Inflammatory macrophage treated with lipopolysaccharide for 1 hour (primary cell): ENCODE data around the gene DUOX1.

Experiments used
- DNase-seq, 2 donors: peaks; one replicate each; pipeline ENCODE4 v3.0.0-alpha.2; 2020 to 2022

Gene DUOX1

DNA sequence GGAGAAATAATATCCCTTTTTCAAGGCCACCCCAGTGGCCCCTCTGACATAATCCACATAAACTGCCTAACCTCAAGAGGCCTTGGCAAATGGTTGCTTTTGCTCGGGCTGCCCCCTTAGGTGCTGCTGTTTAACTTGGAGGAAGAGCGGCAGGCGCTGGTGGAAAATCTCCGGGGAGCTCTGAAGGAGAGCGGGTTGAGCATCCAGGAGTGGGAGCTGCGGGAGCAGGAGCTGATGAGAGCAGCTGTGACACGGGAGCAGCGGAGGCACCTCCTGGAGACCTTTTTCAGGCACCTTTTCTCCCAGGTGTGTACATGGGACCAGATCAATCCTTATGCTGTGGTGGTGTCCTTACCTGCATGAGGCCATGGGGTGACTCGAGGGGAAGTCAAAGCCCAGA, 15.0 kb downstream of the DUOX1 start:
- no peak for DNase-seq

DNA sequence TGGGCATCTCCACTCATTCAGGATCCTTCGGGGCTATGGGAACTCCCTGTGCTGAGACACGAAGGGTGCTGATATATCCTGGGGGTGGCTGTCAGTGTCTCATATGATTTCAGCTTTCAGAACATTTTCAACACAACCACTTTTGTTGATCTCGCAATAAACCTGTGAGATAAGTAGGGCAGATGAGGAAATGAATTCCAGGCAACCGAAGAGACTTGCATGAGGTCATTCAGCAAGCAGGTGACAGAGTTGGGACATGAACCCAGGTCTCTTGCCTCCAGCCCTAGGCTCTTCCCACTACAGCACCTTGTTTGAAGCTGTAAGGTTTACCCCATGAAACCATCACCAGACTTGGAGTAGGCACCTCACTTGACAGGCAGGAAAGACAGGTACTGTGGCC, 16.6 kb downstream of the DUOX1 start:
- DNase-seq, result peak in 1 of 2 donors; percentile 80

DNA sequence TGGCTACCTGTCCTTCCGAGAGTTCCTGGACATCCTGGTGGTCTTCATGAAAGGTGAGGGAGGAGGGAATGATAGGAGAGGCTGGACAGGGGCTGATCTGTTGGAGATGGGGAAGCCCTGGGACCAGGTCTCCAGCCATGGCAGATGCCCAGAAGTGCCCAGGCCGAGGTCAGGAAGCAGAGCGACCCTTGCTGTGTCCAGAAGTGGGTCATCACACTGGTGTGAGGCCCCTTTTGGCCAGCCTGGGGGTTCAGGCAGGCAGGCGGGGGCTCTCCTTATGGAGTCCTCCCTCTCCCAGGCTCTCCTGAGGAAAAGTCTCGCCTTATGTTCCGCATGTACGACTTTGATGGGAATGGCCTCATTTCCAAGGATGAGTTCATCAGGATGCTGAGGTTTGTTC, 17.8 kb downstream of the DUOX1 start:
- DNase-seq, result no peak

DNA sequence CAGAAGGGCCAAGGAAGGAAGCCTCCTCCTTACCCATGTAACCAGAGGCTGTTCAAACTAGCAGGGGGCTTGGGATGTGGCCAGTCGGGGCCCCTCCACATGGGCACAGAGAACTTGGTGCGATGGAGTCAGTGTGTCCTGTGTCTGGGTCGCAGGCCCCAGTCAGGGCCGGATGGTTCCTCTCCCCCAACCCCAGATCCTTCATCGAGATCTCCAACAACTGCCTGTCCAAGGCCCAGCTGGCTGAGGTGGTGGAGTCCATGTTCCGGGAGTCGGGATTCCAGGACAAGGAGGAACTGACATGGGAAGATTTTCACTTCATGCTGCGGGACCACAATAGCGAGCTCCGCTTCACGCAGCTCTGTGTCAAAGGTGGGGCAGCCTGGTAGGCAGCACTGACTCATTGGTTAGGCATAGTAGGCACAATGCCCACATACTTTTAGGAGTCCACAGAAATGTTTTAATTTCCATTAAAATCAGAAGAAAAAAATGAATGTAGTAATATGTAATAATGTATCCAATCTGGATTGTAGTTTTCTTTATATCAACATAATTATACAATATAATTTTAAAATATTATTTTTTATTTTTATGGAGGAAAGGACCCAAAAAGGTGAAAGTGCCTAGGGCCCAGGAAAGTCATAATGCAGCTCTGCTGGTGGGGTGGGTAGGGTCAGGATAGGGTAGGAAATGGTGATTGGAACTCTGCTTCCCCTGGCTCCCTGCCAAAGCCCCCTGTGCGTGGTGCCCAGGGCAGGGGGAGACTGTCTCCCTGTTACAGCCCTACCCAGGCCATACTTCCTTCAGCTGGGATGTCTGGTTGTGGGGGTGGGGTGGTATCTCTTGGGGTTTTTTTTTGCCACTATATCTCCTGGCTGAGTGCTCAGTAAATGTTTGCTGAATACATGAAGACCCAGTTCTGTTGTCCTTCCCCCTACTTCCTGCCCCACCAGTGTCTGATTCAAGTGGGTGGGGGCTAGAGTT, 18.6 kb downstream of the DUOX1 start:
- no peak for DNase-seq

DNA sequence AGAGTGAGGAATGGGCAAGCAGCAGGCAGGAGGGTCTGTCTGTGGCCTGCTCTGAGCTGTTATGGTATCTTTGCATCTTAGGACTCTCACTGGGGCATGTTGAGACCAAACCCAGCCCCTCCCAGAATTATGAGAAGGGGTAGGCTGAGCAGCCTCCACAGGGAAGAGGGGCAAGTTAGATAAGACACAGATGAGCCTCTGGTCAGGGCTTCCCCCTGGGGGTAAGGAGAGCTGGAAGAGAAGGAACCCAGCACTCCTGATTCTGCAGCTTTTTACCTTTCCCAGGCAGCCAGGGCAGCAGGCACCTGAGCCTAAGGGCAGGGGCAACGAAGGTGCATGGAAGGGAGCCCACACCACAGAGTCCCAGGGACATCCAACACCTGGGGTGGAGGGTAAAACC, 19.3 kb downstream of the DUOX1 start:
- DNase-seq, result no peak

DNA sequence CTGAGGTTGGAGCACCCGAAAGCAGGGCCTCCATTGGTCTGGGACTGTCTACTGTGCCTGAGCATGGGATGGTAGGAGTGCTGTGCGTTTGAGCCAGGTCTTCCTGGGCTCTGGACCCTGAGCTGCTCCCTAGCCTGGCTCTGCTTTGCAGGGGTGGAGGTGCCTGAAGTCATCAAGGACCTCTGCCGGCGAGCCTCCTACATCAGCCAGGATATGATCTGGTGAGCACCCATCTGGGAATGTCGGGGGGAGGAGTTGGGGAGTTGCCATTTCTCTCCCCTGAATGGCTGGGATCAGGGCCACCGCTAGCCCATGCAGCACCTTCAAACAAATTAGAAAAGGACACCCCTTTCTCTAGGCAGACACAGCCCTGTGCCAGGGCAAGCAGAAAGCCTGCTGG, 20.7 kb downstream of the DUOX1 start:
- DNase-seq, result no peak

DNA sequence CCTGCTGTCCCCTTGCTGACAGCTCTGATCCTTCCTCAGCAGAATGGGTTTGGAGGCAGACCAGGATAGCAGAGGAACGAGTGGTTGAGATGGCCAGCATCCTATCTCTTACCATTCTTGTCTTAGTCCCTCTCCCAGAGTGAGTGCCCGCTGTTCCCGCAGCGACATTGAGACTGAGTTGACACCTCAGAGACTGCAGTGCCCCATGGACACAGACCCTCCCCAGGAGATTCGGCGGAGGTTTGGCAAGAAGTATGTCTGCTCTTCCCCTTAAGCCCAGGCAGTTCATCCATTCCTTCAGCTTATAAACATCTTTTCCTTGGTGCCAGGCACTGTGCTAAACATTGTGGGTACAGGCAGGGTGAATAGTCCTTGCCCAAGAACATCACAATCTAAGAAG, 21.2 kb downstream of the DUOX1 start:
- no peak for DNase-seq

DNA sequence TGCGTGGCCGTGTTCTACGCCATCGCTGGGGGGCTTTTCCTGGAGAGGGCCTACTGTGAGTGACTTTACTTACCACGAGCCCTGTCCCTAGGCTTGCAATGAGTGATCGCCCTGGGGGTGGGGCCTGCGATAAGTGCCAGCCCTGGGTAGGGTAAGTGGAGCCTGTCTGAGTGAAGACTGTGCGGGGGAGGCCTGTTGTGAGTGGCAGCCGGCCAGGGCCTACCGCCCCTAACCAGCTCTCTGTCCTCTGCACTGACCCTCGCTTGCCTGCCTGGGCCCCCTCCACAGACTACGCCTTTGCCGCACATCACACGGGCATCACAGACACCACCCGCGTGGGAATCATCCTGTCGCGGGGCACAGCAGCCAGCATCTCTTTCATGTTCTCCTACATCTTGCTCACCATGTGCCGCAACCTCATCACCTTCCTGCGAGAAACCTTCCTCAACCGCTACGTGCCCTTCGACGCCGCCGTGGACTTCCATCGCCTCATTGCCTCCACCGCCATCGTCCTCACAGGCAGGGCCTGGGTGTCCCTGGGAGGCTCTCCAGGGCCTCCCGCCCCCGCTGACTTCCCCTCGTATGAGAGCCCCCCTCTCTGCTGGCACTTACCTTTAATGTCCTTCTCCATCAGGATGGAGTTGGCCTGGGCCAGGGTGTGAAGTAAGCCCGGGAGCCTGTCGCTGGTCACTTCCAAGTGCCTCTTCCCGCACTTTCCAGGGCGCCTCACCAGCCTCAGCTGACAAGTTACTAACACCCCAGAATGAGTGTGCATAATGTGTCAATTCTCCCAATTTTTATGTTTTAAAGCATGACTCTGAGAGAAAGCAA, 22.4 kb downstream of the DUOX1 start:
- no peak for DNase-seq

DNA sequence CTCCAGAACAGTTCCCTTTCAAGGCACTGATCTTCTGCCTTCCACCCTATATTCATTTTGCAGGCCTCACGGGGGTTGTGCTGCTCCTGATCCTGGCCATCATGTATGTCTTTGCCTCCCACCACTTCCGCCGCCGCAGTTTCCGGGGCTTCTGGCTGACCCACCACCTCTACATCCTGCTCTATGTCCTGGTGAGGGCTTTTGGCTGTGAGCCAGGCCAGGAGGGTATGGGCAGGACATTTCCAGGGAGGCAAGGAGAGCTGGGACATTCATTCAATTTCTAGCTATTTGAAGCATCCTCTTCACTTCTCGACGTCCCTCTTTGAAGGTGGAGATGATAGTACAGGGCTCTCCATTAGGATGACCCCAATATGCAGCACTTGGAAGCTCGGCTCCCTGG, 25.9 kb downstream of the DUOX1 start:
- no peak for DNase-seq

DNA sequence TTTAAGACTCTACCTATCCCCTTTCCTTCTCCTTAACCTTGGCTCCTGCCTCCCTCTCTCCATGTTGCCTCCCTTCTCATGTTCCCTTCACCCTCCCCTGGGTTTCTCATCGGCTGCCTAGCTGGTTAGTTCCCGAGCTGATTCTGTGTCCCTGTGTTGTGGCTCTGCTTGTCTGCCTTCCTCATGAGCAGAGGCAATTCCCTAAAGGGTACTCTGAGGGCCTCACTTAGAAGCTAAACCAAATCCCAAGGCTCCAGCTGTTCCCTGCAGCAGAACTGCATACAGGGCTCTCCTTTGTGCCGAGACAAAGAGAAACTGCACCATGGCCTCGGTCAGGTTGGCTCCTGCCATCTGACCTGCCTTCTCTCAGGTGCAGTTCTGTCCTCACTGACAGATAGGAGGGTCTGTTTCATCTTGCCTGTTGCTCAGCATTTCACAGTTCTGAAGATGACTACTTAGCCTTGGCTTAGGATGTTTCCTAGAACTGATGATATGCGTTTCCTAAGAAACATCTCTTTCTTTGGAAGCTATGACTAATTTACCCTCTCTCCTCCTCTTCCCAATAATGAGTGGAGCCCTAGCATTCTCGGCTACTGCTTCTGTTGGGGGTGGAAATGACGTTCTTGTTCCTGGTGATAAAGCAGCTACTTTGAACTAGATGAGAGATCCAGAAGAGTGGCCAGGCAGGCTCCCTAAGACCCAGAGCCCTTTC, 27.1 kb downstream of the DUOX1 start:
- DNase-seq, result no peak

DNA sequence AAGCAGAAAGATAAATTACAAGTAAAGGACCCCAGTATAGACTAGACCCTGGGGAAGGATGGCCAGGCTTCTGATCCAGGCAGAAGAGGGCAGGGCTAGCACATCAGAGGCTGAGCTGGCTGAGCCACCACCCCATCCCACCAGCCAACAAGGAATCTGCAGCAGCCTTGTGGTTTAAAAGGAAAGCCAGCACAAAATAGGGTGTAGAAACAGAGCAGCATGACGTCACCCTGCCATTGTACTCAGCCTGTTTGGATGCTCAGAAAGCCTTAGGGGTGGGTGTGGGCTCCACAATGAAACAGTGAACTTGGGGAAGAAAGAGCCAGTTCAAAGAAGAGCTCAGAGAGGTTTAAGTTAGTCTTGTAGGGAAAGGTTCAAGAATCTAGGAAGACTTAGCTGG, 28.2 kb downstream of the DUOX1 start:
- peak; percentile 5 to 26 for DNase-seq

DNA sequence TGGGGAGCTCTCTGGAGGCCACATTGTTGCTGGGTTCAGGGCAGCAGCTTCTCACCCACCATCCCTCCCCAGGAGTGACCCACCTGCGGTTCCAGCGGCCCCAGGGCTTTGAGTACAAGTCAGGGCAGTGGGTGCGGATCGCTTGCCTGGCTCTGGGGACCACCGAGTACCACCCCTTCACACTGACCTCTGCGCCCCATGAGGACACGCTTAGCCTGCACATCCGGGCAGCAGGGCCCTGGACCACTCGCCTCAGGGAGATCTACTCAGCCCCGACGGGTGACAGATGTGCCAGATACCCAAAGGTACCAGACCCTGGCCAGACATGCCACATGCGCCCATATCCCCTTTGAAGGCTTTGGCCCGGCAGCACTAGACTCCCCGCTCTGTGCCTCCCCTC, 31.9 kb downstream of the DUOX1 start:
- DNase-seq, result no peak

DNA sequence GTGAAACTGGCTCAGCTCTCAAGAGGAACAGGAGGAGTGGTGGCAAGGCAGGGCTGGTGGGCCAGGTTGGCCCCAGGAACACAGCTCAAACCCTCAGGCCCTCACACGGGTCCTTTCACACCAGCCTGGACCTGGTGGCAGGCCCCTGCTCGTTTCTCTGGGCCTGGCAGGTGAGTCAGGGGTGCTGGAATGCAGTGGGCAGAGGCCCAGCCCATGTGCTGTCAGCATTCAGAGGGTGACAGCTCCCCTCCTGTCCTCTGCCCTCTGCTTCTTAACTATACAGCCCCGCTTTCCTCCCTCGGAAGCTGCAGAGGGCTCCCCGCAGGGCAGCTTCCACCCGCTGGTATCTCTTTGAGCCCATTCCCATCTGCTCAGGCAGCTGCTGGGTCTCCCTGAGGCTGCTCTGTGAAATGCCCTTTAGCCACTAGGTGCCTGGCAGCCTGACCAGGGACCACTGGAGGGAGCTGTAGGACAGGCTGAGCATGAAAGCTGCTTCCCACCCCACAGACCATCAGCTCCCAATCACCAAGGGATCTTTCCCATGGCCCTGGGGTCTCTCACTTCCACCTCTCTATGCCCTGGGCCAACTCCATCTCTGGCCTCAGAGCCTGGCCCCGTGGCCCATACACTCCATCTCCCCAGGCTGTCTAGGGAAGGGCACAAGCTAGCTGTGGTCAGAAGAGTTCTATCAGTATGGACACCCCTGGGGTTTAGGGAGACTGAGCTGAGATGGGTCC, 33.1 kb downstream of the DUOX1 start:
- peak; percentile 50 to 80 for DNase-seq

DNA sequence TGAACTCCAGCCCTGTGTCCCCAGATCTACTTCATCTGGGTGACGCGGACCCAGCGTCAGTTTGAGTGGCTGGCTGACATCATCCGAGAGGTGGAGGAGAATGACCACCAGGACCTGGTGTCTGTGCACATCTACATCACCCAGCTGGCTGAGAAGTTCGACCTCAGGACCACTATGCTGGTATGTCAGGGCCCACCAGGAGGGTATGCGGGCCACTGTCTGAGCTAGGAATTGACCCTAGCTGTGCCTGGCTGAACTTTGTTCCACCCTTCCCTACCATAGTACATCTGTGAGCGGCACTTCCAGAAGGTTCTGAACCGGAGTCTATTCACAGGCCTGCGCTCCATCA, 33.7 kb downstream of the DUOX1 start:
- DNase-seq, result no peak

DNA sequence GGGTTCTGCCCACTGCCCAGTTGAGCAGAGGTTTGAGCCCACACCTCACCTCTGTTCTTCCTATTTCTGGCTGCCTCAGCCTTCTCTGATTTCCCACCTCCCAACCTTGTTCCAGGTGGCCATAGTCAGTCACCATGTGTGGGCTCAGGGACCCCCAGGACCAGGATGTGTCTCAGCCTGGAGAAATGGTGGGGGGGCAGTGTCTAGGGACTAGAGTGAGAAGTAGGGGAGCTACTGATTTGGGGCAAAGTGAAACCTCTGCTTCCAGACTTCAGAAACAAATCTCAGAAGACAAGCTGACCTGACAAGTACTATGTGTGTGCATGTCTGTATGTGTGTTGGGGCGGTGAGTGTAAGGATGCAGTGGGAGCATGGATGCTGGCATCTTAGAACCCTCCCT, 35.1 kb downstream of the DUOX1 start:
- no peak for DNase-seq

DNA sequence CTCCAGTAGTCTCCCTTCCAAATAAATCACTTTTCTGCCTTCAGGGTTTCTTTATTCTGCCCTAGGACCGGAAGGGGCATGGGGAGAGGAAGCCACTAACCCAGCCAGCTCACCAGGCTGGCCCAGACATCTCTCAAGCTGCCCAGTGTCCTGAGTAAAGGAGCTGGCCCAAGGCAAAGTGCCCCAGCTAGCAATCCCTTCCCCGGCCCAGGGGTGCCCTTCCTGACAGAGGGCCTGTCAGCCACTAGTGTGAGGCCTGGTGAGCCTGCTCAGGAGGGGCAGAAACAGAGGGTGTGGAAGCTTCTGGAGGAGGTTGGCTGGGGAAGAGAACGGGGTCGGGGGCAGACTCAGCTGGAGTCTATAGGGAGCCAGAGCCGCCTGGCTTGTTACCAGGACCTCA, 35.7 kb downstream of the DUOX1 start:
- DNase-seq, result no peak

DNA sequence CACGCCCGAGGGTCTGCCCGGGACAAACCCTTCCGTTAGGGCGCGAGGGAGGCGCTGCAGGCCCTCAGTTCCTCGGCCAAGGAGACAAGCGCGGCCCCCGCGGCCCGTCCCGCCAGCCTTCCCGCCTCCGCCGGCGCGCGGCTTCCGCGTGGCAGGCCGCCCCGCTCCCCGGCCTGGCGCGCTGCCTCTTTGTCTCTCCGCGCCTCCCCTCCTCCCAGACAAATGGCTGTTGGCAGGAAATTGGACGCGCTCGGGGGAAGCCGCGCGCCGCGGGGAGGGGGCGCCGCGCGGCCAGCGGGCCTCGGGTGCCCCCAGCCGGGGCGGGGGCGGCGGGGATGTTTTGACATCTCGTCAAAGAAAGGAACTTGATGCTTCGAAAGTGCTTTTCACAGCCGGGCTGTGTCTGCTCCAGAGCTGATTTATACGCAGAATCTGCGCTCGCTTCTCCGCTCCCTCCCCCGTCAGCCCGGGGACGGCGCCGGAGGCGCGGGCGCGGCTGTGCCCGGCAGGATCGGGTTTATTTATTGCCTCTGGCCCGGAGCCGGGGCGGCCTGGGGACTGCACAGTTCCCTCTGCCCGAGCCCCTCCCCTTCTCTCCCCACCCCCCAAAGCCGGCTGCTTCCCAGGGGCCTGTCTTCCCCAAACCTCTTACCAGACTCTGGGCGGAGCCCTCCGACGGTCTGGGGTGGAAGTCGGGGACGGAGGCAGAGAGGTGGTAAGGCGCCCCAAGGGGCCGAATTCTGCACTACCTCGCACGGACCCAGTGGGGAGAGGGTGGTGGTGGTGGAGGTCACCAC, 37.2 kb downstream of the DUOX1 start:
- peak; percentile 84 to 86 for DNase-seq

DNA sequence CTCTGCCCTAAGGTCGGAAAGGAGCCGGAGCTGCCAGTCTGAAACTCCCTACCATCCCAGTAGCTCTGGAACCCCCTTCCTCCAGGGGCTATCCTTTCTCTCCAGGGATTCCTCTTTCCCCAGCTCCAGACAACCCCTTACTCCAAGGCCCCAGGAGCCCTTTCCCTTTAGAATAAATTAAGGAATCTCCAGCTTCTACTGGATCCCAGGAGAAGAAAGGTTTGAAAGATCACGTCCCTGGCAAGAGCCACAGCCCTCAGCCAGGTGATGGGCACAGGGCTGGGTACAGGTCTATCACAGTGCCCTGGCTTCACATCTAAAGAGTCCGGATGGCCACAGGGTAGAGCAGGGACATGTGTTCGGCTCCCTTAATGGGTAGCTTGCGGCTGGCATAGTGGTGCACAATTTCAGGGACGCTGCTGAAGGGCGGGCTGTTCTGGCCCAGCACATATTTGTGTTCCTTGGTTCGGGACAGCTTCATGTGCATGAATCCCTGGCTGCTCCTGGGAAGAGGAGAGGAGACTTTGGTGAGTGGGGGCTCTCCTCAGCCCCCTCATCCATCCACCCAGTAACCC, 37.9 kb downstream of the DUOX1 start:
- DNase-seq, result no peak

DNA sequence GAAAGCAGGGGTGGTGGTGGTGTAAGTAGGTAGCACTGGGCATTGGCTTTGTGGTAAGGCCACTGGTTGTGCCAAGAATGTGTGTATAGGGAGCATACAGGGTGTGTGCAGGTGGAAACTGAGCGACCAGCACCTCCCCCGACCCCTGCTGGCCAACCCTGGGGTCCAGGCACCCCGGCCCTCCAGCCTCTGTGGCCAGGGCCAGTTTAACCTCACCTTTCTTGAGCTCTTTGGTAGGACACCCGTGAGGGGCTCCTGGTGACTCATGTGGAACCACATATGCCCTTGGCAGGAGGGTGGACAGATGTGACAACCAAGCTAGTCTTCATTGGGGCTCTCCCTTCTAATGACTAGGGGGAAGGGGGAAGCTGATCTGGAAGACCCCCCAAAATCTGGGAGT, 38.5 kb downstream of the DUOX1 start:
- DNase-seq, result no peak

DNA sequence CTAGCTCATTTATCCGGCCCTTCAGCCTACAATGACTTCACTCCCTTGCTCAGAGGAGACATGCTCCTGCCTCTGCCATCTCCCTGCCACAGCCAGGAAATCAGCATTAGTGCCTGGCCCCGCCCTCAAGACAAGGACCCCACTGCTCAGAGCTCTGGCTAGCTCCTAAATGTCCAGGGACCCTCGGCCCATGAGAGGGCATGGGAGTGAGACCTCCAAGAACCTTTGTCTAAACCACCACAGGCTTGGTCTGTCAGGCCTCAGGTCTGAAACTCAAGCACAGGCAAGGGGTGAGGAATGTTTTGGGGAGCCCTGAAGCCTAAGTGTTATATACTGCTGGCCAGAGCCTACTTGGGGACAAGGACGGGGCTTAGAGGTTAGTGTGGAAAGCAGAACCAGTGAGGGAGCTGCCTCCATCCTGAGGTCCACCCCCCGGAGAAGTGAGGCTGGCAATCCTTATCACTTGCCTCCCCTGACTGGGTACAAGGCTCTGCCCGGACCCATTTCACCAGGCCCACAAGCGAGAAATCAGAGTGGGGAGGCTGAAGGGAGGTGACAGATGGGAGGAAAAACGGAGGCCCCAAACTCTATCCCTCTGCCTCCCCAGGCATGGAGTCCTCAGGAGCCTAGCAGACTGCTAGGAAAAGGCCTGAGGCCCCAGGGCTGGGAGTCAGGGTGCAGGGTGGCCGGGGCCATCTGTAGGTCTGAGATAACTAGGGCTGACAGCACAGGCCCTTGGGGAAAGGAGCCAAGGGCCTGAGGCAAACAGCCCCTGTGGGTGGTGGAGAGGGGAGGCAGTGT, 39.2 kb downstream of the DUOX1 start:
- no peak for DNase-seq
